K562 (cell line): ENCODE data around the gene POMT2. TPM values are rescaled to one million over a fixed set of nuclear protein-coding genes. Genes with fewer than 3 reads are reported as not detected.
A peak's percentile ranks its signal among the peaks of the same experiment; 100 is the strongest.

Source experiments
- ATAC-seq: fragments of 200-7000 bp; cut with Tn5 transposase; 3 replicates; pipeline ENCODE4 v1.9.1; 2020; ENCODE audit warnings: moderate library complexity
- BruUV-seq: library from RNA; stranded (reverse); fragments of 400-500 nt; replicated peaks from 2 replicates; lab custom pipeline; 2021; lab: Mats Ljungman, UMichigan
- CTCF ChIA-PET: fragments of 300-600 bp; formaldehyde crosslinking; extraction: SDS; loops from one replicate; lab custom pipeline; 2021; ENCODE audit warnings: low intra/inter-chr PET ratio; lab: Yijun Ruan, JAX
- POLR2A ChIA-PET: fragments of 300-600, 350-650 bp; sonication (Branson Sonifier 250); formaldehyde crosslinking; extraction: SDS; loops from one replicate; lab custom pipeline; 2021; ENCODE audit warnings: antibody characterized with exemption, inconsistent platforms; lab: Yijun Ruan, JAX
- DNase-seq, 4 experiments: peaks; one replicate each; pipeline versions ENCODE4 v3.0.0 to v3.0.0-alpha.2; 2011 to 2018; ENCODE audit warnings: low spot score in 3 of 4, mixed read lengths in 3 of 4; ENCODE audit errors: extremely low read depth in 1 of 4
- FAIRE-seq: peaks from 2 replicates; lab custom pipeline; 2011; peaks lifted over from hg19 to GRCh38; lab: Jason Lieb, UNC
- H2AFZ ChIP-seq: 2 replicates; pipeline ENCODE4 v1.6.0; 2011; ENCODE audit warnings: low read depth, low read length, control low read depth, inconsistent platforms
- H3K27ac ChIP-seq: fragments of 200-600 bp; 3 replicates; pipeline ENCODE4 v1.8.0; 2011; ENCODE audit warnings: low read depth, mild to moderate bottlenecking, control low read depth, inconsistent platforms, low read length, moderate library complexity, mixed read lengths; ENCODE audit errors: extremely low read depth
- H3K27me3 ChIP-seq, 2 experiments: fragments of 300-600 bp in 1 of 2; 2 replicates in 1 of 2; 3 replicates in 1 of 2; pipeline versions ENCODE4 v1.6.0 to v1.8.0; 2011; ENCODE audit warnings: inconsistent platforms in 2 of 2, low read length in 2 of 2, mild to moderate bottlenecking in 1 of 2, mixed read lengths in 1 of 2, moderate library complexity in 1 of 2; ENCODE audit not compliant: control insufficient read depth in 2 of 2, insufficient read depth in 2 of 2
- H3K36me3 ChIP-seq: fragments of 300-600 bp; 3 replicates; pipeline ENCODE4 v1.8.0; 2011; ENCODE audit warnings: mild to moderate bottlenecking, low read length, inconsistent platforms; ENCODE audit not compliant: control insufficient read depth, insufficient read depth
- H3K4me1 ChIP-seq, 2 experiments: fragments of 200-600 bp in 1 of 2; replicated peaks in 1 of 2; 2 replicates in 1 of 2; 3 replicates in 1 of 2; pipeline versions ENCODE4 v1.5.1 to v1.8.0; 2011; ENCODE audit warnings: inconsistent platforms in 2 of 2, low read length in 2 of 2, mild to moderate bottlenecking in 1 of 2, mixed read lengths in 1 of 2, moderate library complexity in 1 of 2; ENCODE audit not compliant: control insufficient read depth in 2 of 2, insufficient read depth in 2 of 2
- H3K4me2 ChIP-seq: 2 replicates; pipeline ENCODE4 v1.6.1; 2011; ENCODE audit warnings: low read length, control low read depth, inconsistent platforms, mixed read lengths; ENCODE audit not compliant: insufficient read depth
- H3K4me3 ChIP-seq: fragments of 200-600 bp; sonication (generic), shearing (Covaris generic); 2 replicates; pipeline ENCODE4 v1.5.1; 2016; ENCODE audit warnings: control low read depth, inconsistent platforms
- H3K79me2 ChIP-seq: fragments of 200-600 bp; 3 replicates; pipeline ENCODE4 v1.8.0; 2011; ENCODE audit warnings: low read length, inconsistent platforms; ENCODE audit not compliant: control insufficient read depth, insufficient read depth
- H3K9ac ChIP-seq, 2 experiments: 2 replicates each; pipeline versions ENCODE4 v1.6.0 to v1.6.1; 2011; ENCODE audit warnings: low read depth in 2 of 2, low read length in 2 of 2, control low read depth in 1 of 2, inconsistent platforms in 1 of 2, mild to moderate bottlenecking in 1 of 2, mixed read lengths in 1 of 2; ENCODE audit not compliant: insufficient read depth in 1 of 2
- H3K9me1 ChIP-seq: one replicate; pipeline ENCODE4 v1.6.0; 2011; ENCODE audit warnings: inconsistent platforms, mild to moderate bottlenecking, low read length, moderate library complexity; ENCODE audit not compliant: control insufficient read depth, insufficient read depth
- H3K9me3 ChIP-seq: replicated peaks from 2 replicates; pipeline ENCODE4 v1.5.1; 2011; ENCODE audit warnings: low read depth, low read length, inconsistent platforms; ENCODE audit not compliant: control insufficient read depth, insufficient read depth
- H4K20me1 ChIP-seq: replicated peaks from 2 replicates; pipeline ENCODE4 v1.6.1; 2011; ENCODE audit warnings: low read length, inconsistent platforms, mixed read lengths; ENCODE audit not compliant: control insufficient read depth, insufficient read depth
- ATF4 ChIP-seq: fragments of 450-650 bp; formaldehyde crosslinking; IDR thresholded peaks from 2 replicates; pipeline ENCODE4 v1.4.0; 2022; ENCODE audit warnings: mild to moderate bottlenecking, moderate library complexity
- CAMTA2 ChIP-seq: fragments of 250-450 bp; sonication (Bioruptor Pico); conservative IDR thresholded peaks from 2 replicates; pipeline ENCODE4 v1.5.1; 2022
- HEY1 ChIP-seq: fragments of 250-450 bp; sonication (Bioruptor Pico); IDR thresholded peaks from 2 replicates; pipeline ENCODE4 v1.5.0; 2020; ENCODE audit warnings: mild to moderate bottlenecking, moderate library complexity, borderline replicate concordance
- KAT2B ChIP-seq: IDR thresholded peaks from one replicate; pipeline ENCODE4 v1.6.1; 2012; ENCODE audit warnings: low read depth, mild to moderate bottlenecking, control low read depth, inconsistent platforms, low read length, moderate library complexity
- RBM25 ChIP-seq: fragments of 200-400 bp; formaldehyde crosslinking; IDR thresholded peaks from 2 replicates; pipeline ENCODE4 v1.6.1; 2018; ENCODE audit warnings: low read length, low read depth, moderate library complexity; ENCODE audit not compliant: severe bottlenecking
- WGBS: fragments of 100-300 bp; shearing (Covaris generic); methylation state at CpG from one replicate; pipeline ENCODE4 v1.1.6; 2016; ENCODE audit warnings: low coverage, mixed read lengths; ENCODE audit not compliant: insufficient coverage; ENCODE audit errors: missing lambda C conversion rate; 5-methylcytosine and 5-hydroxymethylcytosine counted together
- in situ Hi-C: fragments of 300-500 bp; cut with MboI; formaldehyde crosslinking; loops from 4 replicates; pipeline ENCODE4 v1.15.0; 2018; ENCODE audit warnings: inconsistent platforms, mixed read lengths
- intact Hi-C: fragments of 100-400 bp; cut with micrococcal nuclease; formaldehyde crosslinking; loops from 2 replicates; pipeline ENCODE4 v1.14.2; 2022
- polyA plus RNA-seq, 8 experiments: library from polyadenylated mRNA; depleted of rRNA in 4 of 8; stranded (reverse) in 5 of 8; unstranded in 3 of 8; fragments of >200 nt; fragmentation: Nextera tagmentation in 2 of 8; fragmentation: Illumina TruSeq in 1 of 8; extraction: Ambion mirVana in 2 of 8; extraction: Trizol in 1 of 8; gene quantifications; 2 replicates each; pipeline versions ENCODE4 v1.2.1 to v1.2.3, GENCODE V29; 2011 to 2014; ENCODE audit warnings: inconsistent platforms in 1 of 8, missing spikeins in 1 of 8
- total RNA-seq, 7 experiments: library from RNA; depleted of rRNA in 6 of 7; stranded (reverse); fragments of >200 nt in 6 of 7; fragmentation: Illumina TruSeq in 2 of 7; extraction: Trizol in 2 of 7; gene quantifications; 2 replicates each; pipeline versions ENCODE4 v1.2.1 to v1.2.3, GENCODE V29; 2011 to 2021; ENCODE audit warnings: low replicate concordance in 1 of 7

The POMT2 gene
- total and polyA plus RNA-seq, 9 of the 15 experiments (the other 6 are each of a cell fraction or from before 2014, with no cell fraction given): 0.39 to 16.6 (median 7.8) TPM

- intact Hi-C loops: loop anchor here (5.0 to 10.0 kb wide), 4 partner anchors 52 to 280 kb away; partner anchors contain the start of genes SAMD15 and TMED8
- Histone ChIP-seq H4K20me1 (no peaks in the 10 kb centered on the region), H3K27me3 (no peaks in the 10 kb centered on the region), H3K27ac (no peak overlapping the region), H3K9me3 (no peaks in the 10 kb centered on the region), H3K9me1 (no peaks in the 10 kb centered on the region), H3K36me3 (no peaks in the 10 kb centered on the region), H3K4me3 (no peak overlapping the region), H3K79me2 (peaks cover 10% of the 10 kb centered on the region; the same call in 2 of the 3 replicates), H3K4me2 (no peak overlapping the region), H2AFZ (no peak overlapping the region), H3K9ac (no peak overlapping the region; a peak in 1 of 4 replicates), H3K4me1 (peaks cover 7 to 10% of the 10 kb centered on the region in 2 experiments; a peak in 4 of 5 replicates)
- BruUV-seq: no TSS peak
- ATAC-seq (no peak), FAIRE-seq (no peak), DNase-seq (no peak)
- WGBS: 70% methylated on average over 9 of the region's 11 CpGs
- TF ChIP-seq RBM25 (peak; percentile 28), KAT2B (no peak)
- CTCF ChIA-PET: no interaction called here
- in situ Hi-C loops: no loop called here
- POLR2A ChIA-PET: interaction anchor here (0.7 to 1.5 kb wide), 2 partner anchors 16 to 290 kb away, joined by 3 to 4 read pairs; no protein-coding TSS in a partner anchor
Measured at GRCh38 chr14:77324816-77325745, 4.4 kb upstream of the POMT2 start.

GRCh38 chr14:77324289-77324688 lies 3.6 kb upstream of the POMT2 start:
- TF ChIP-seq CAMTA2 (CRISPR knock-in tag) (no peak), HEY1 (CRISPR knock-in tag) (no peak), ATF4 (CRISPR knock-in tag) (no peak)
- Histone ChIP-seq H3K4me2 (no peak overlapping the region), H3K36me3 (no peaks in the 10 kb centered on the region), H3K79me2 (peaks cover 18% of the 10 kb centered on the region; the same call in 2 of the 3 replicates), H3K9me1 (no peaks in the 10 kb centered on the region), H3K9ac (no peak overlapping the region; a peak in 2 of 4 replicates), H3K4me1 (peaks cover 10 to 11% of the 10 kb centered on the region in 2 experiments; a peak in 4 of 5 replicates), H3K27ac (no peak overlapping the region), H4K20me1 (no peaks in the 10 kb centered on the region), H3K27me3 (no peaks in the 10 kb centered on the region), H3K4me3 (no peak overlapping the region), H2AFZ (no peak overlapping the region), H3K9me3 (no peaks in the 10 kb centered on the region)
- ATAC-seq: no peak
- WGBS: 86% methylated on average over 2 of the region's 3 CpGs
- POLR2A ChIA-PET: interaction anchor here (0.7 to 1.5 kb wide), 2 partner anchors 16 to 290 kb away, joined by 3 to 4 read pairs; no protein-coding TSS in a partner anchor
- BruUV-seq: no TSS peak
- no peak for DNase-seq
- intact Hi-C loops: loop anchor here (5.0 to 10.0 kb wide), 4 partner anchors 53 to 281 kb away; partner anchors contain the start of genes SAMD15 and TMED8
- CTCF ChIA-PET: no interaction called here
- in situ Hi-C loops: no loop called here
- no peak for FAIRE-seq
